NCI-H2171 (cell line): ENCODE data around the gene MICALL2.
A peak's percentile ranks its signal among the peaks of the same experiment; 100 is the strongest.

Experiments used
- DNase-seq: peaks from one replicate; lab custom pipeline; 2025; lab: John Stamatoyannopoulos, UW

MICALL2 gene

DNA sequence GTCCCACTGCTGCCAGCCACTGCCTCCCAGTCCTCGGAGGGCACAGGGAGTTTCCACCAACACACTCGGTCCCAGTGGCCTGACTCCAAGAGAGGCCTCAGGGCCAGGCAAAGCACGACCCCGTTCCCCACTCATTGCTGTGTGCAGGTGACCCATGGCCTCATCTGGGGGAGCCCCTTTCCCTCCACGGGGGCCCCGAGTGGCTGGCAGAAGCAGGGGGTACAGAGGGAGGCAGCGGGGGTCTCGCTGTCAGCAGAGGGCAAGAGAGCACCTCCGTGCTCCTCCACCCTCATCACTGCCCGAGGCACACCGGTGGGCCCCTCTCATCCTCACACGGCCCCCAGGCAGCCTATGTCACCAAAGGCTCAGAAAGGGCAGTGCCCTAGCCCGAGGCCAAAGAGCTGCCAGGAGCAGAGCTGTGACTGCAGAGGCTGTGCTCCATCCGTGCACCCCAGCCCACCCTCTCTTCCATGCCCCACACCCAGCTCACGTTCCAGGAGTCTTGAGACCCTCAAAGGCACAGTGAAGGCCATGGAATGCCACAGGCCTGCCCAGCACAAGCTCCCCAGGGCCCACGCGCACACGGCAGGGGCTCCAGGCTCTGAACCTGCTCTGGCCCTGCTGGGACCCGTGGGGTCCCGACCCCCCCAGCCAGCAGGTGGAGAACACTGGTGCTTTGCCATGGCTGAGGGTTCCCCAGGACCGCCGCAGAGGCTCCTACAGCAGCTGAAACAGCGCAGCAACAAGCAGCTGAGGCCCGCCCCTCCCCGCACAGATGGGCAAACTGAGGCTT, 25.9 kb downstream of the MICALL2 start:
- no peak for DNase-seq

DNA sequence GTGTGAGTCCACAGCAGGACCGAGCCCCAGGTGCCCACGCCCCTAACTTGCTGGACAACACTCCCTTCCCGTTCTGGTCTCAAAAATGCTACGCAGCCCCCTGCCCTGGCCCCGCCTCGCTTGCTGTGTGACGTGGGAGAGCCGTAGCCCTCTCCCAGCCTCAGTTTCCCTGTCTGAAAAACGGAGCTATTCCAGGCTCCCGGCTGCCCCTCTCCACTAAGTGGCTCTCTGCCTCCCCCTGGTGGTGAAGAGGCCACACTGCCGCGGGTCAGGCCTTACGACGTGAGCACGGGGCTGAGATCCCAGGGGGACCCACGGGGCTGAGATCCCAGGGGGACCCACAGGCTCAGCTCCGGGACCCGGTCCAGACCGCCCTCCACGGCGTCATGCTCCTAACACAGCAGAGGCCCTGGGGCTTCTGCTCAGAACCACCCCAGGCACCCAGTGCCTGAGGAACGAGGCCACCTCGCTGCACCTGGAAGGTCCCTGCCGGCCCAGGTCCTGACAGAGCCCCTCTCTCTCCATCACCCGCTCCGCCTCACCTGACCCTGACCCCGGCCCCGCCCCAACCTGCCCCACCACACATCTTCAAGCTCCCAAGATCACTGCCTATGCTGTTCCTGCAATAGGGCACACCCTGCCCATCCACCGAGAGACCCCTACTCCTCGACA, 26.7 kb downstream of the MICALL2 start:
- DNase-seq, result peak; percentile 54

DNA sequence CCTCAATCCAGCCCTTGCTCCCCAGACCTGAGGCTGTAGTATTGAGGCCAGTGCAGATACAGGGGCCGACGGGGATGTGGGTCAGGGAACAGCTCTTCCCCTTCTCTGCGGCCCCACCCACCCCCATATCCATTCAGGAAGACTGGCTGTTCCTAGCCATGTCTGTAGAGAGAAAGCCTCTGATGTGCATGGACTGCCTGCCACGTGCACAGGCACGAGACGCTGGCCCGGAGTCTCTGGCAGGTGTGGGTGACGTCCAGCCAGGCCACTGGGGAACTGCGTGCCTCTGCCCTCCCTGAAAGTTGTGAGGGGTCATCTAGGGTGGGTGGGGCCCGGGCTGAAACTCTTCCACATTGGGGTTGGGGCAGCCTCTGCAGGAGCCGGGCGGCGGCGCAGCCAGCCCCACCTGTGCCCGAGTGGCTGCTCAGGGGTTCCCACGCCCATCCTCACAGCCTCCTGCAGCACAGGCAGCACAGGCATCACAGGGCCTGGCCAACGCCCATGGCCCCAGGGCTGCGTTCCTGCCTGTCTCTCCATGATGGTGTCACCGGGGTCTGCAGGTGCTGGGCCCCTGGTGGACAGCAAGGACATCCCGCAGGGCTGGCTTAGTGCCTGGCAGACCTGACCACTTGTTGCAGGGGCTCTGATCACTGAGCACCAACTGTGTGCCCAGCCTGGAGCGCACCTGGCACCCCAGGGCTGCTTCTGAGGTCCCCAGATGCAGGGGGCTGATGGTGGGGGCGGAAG, 27.5 kb downstream of the MICALL2 start:
- no peak for DNase-seq

DNA sequence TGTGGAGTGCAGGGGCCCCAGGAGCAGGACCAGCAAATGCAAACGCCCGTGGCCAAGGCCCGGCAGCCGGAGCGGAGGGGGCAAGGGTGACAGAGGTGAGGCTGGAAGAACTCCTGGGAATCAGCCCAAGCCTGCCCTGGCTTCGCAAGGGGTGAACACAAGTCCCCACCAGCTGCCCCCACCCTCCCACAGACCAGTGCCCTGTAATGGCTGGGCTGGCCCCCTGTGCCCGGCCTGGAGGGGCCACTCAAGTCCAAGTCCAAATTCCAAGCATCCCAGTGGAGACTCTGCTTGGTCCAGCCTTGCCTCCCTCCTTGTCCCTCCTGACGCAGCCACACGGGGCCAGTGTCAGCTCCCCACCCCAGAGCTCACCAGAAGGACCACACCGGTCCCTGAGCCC, 28.0 kb downstream of the MICALL2 start:
- no peak for DNase-seq

DNA sequence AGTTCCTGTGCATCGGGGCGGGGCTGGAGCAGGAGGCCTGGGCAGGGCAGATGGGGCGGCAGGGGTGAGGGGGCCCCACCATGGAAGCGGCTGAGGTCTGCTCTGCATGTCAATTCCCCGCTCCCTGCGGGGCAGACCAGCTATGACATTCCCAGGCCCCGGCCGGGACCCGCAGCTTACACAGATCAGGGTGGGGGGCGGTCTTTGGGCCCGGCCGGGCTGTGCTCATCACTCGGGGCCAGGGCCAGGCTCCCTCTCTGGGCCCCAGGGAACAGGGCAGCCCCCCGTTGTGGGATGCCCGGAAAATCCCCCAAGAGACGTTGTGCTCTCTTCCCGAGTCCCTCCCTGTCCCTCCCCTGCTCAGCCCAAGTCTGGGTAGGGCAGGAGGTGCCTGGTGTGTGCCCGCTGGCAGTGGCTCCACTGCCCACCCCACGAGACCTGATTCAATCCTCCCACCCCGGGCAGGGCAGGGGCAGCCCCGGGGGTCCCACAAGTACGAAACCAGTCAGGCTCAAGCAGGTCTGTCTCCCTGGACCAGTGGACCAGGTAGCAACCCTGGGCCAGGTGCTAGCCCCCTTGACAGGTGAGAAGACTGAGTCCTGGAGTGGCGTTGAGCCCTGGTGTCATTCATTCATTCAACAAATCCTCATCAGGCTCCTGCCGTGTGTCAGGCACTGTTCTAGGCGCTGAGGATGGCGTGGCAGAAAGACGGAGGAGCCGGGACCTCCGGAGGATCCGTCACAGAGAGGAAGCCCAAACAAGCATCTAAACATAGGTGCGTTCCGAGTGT, 29.0 kb downstream of the MICALL2 start:
- DNase-seq, result no peak

DNA sequence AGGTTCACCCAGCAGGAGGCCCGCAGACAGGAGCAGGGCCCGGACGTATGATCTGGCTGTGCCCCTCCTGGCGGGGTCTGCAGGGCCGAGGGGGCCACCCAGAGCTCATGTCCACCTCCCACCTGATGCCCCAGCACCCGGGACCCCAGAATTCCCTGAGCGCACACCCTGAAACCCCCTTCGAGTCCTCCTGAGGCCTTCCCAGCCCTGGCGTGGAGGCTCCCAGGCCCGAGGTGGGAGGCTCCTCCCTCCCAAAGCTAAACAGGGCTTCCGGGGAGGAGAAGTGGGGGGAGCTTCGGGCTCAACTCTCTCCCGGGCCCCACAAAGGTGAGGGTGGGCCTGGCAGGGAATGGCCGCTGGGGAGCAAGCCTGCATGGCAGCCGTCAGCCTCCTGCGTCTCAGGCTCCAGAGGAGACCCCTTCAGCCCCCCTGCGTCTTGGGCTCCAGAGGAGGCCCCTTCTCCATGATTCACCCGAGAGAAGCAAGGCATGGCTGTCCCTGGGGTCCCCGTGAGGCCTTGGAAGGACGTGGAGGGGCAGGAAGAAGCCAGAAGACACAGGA, 30.2 kb downstream of the MICALL2 start:
- DNase-seq, result no peak

DNA sequence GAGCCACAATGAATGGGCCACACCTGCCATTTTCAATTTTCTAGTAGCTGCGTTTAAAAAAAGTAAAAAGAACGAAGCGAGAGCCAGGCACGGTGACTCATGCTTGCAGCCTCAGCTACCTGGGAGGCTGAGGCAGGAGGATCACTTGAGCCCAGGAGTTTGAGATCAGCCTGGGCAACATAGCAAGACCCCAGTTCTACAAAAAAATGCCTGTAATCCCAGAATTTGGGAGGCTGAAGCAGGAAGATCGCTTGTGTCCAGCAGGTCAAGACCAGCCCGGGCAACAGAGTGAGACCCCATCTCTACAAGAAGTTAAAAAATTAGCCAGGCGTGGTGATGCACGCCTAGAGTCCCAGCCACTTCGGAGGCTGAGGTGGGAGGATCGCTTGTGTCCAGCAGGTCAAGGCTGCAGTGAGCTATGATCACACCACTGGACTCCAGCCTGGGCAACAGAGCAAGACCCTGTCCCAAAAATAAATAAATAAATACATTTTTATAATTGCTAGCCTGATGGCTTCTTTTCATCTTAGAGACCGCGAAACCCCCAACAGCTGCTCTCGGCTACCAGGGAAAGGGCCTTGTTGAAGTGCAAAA, 32.1 kb downstream of the MICALL2 start:
- DNase-seq, result no peak

DNA sequence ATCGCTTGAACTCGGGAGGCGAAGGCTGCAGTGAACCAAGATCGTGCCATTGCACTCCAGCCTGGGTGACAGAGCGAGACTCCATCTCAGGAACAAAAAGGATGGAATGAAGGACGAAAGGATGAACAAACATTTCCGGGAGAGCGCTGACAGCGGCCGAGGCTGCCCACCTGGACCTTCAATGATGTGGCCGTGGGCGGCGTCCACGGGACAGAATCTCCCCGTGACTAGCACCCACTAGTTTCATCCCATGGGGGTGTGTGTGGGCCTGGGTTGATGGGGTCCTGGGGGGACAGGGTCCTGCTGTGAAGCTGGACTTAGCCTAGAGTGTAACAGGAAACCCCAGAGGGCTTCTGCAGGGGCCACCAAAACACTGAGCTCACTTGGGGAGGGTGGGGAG, 32.8 kb downstream of the MICALL2 start:
- no peak for DNase-seq

DNA sequence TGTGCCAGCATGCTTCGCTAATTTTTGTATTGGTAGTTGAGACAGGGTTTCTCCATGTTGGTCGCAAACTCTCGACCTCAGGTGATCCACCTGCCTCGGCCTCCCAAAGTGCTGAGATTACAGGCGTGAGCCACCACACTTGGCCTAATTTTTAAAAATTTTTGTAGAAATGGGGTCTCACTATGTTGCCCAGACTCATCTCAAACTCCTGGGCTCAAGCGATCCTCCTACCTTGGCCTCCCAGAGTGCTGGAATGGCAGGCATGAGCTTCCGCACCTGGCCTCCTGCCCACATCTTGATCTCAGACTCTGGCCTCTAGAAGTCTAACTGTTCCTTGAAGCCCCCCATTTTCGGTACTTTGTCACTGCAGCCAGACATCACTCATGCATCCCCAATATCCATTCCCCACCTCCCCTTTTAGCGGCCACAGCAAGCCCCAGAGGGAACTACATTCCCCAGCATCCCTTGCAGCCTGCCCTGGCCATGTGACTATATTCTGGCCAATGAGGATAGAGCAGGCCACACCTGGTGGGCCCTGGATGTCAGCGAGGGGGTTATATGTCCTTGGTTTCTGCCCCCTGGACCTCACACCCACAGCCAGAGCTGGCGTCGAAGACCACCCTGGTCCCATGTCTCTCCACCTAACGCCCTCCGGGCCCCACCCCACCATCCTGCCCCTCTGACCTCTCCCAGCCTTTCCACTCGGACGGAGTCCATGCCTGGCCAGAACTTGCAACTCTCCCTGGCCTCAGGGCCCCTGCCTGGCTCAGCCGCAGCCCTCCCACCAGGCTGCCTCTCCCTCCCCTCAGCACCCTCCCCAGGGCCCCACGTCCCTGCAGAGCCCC, 33.8 kb downstream of the MICALL2 start:
- peak; percentile 44 for DNase-seq

DNA sequence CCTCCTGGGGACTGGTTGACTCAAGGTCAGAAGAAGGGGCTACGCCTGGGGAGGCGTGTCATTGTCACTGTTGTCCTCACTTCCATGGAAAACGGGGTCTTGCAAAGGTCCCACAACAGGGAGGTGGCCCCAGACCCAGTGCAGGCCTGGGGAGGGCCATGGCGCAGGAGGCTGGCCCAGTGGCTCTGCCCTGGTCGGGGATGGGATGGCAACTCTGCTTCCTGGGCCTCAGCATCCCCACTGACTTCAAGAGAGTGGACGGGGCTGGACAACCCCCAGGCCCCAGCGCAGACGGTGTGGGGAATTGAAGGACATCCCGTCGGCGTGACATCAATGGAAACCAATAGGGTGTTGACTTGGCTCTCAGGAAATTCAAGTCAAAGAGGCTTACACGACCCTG, 35.2 kb downstream of the MICALL2 start:
- DNase-seq, result no peak

DNA sequence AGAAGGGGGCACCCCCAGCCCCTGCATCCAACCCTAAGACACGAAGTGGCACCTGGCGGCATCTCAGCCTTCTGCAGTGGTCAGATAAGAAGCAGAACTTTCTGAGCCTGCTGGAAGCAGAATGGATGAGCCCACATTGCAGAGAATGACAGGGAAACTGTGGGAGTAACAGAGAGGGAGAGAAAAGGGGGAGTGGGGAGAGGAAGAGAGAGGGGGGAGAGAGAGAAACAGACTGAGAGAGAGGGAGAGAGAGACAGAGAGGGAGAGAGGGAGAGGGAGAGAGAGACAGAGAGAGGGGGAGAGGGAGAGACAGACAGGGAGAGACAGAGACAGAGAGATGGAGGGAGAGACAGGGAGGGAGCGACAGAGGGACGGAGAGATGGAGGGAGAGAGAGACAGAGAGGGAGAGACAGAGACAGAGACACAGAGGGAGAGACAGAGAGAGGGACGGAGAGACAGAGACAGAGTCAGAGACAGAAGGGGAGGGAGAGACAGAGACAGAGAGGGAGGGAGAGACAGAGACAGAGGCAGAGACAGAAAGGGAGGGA, 35.9 kb downstream of the MICALL2 start:
- no peak for DNase-seq

DNA sequence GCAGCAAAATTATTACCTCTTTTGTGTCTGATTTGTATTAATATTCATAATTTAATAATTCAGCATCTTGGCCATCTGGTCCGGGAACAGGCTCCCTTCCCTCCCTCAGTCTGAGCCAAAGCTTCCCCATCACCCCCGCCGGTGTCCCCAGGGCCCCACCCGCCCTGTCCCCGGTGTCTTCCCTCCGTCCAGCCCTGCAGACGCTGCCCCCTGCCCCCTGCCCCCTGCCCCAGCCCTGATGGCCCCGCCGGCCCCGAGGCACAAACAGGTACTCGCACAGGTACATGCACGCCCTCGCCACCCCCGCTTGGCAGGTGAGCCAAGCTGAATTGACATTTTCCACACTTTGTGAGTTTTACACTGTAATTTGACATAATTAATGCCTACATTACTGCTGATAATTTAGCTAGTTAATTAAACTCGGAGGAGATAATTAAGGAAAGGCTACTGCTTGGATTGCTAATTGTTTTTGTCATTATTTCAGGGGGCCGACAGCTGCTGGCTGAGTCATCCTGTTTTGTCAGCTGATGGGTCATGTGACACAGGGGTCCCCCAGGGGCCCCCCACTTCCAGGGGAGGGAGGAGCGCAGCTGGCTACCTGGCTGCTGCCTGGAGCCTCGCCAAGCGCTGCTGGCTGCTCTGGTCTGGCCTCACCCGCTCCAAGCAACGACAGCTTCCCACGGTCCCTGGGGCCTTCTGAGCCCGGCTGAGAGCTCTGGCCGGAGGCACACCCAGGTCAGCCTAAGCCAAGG, 36.6 kb downstream of the MICALL2 start:
- peak; percentile 98 for DNase-seq

DNA sequence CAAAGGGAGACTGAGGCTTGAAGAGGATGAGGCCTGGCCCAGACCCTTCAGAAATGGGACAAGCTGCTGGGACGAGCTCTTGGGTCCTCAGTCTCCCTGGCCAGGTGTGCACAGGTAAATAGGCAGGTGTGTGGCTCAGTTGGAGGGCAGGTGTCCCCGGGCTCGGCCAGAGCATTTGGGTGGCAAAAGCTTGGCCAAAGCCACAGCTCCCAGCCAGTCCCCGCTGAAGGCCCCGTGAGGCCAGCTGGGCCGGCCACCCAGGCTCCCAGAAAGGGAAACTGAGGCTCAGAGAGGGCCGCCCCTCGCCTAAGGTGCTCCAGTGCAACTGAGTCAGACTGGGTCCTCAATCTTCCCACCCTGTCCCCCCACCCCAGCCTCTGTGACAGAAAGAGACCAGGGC, 37.3 kb downstream of the MICALL2 start:
- DNase-seq, result no peak

DNA sequence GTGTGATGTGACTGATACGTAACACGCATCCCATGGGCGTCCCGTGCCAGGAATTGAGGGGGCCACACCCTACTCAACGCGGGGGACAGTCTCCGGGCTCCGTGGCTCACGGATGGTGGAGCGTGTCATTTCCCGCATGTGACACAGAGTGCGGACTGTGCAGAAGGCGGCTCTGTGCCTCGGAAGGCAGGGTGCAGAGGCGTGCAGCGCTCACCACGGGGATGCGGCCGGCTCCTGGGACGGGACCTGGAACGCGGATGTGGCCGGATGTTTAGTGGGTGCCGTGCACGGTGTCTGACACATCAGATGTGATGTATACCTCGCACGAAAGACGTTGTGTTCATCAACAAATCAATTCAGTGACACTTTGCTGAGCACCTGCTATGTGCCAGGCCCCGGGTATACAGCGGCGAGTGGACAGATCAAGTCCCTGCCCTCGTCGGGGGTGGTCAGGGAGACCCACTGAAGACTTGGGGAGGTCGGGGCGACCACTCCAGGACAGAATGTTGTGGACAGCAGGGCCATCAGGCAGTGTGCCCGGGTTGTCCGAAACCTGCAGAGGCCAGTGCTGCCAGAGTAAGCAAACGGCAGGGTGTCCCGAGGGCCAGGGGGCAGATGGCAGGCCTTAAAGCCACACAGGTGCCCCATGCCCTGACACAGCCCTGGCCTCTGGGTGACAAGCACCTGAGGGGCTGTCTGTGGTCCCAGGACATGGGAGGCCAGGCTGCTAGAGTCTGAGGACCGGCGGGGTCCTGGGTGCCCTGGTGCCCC, 38.1 kb downstream of the MICALL2 start:
- DNase-seq, result no peak

DNA sequence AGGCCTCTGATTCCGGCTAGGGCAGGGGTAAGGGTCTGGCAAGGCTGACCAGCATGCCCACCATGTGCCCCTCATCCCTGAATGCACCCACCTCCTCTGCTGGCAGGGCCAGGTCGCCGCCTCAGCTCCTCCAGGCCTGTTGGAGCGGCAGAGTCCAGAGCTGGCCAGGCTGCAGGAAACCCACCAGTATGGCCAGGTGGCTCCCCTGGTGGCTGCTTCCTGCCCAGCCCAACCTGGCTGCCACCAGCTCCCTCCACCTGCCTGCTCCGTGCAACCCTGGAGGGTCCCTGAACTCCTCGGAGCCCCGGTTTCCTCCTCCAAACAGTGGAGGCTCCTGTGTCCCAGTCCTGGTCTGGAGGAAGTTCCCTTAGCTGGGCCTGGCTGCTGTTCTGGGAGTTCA, 39.6 kb downstream of the MICALL2 start:
- no peak for DNase-seq

DNA sequence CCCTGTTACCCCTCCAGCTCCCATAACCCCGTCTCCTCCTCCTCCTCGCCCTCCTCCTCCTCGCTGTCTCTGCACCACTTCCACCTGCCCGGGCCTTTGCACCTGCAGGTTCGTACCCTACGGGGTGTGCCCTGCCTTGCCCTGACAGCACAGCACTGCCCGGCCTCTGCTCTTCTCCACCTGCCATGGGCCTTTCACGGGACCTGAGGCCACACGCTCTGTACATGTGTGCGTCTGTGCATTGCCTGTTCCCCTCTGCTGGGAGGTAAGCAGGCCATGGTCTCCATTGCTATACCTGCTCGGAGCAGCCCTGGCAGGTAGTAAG, 40.0 kb downstream of the MICALL2 start:
- no peak for DNase-seq

DNA sequence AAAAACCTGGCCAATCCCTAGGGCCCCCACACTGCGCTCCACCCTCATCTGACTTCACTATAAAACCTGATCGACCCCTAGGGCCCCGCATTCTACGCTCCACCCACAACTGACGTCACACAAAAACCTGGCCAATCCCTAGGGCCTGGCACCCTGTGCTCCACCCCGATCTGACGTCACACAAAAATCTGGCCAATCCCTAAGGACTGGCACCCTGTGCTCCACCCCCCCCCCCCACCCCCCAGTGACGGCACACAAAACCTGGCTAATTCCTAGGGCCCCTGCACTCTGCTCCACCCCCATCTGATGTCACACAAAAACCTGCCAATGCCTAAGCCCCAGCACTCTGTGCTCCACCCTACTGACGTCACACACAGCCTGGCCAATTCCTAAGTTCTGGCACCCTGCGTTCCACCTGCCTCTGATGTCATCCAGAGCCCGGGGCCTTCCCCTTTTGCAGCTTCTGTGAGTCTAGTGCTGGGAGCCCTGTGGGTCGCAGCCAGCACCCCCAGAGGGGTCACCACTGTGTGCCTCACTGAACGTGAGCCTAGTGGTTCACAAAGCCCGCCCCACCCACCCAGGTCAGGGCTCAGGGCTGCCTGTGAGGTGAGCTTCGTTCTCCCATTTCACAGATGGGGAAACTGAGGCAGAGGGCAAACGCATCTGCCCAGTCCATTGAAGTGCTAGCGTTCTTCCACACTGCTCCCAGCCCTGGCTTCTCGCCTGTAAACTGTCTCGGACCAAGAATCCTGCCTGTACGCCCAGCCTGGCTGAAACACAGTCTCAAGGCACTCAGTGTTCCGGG, 40.6 kb downstream of the MICALL2 start:
- DNase-seq, result peak; percentile 75

DNA sequence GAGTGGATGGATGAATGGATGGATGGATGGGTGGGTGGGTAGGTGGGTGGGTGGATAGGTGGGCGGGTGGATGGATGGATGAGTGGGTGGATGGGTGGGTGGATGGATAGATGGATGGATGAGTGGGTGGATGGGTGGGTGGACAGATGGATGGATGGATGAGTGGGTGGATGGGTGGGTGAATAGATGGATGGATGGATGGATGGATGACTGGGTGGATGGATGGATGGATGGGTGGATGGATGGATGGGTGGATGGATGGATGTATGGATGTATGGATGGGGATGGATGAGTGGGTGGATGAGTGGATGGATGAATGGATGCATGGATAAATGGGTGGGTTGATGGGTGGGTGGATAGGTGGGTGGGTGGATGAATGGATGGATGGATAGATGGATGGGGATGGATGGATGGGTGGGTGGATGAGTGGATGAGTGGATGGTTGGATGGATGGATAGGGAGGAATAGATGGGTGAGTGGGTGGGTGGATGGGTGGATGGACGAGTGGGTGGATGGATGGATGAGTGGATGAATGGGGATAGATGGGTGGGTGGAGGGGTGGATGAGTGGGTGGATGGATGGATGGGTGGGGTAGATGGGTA, 43.8 kb downstream of the MICALL2 start:
- DNase-seq, result no peak
